ENCODE results near the gene KLF3.

The KLF3 gene

GRCh38 chr4:38691251-38692008 lies 27.4 kb downstream of the KLF3 start:
- H3K27me3 Mint-ChIP-seq: no peaks in the 10 kb centered on the region
- DNase-seq: no peak
- no peaks in the 10 kb centered on the region for H3K9me3 Mint-ChIP-seq
- H3K27ac Mint-ChIP-seq: no peak overlapping the region
- no peak overlapping the region for H3K4me3 Mint-ChIP-seq
- peaks cover 79% of the 10 kb centered on the region for H3K36me3 Mint-ChIP-seq (ENCODE audit: low read depth)
- peaks cover 41% of the 10 kb centered on the region for H3K4me1 Mint-ChIP-seq (ENCODE audit: low read depth)

GRCh38 chr4:38692421-38692820 lies 28.4 kb downstream of the KLF3 start:
- H3K4me1 Mint-ChIP-seq (ENCODE audit: low read depth): peaks cover 32% of the 10 kb centered on the region
- H3K36me3 Mint-ChIP-seq (ENCODE audit: low read depth): peaks cover 89% of the 10 kb centered on the region

GRCh38 chr4:38693569-38693968 lies 29.6 kb downstream of the KLF3 start:
- Mint-ChIP-seq H3K27me3 (no peaks in the 10 kb centered on the region), H3K27ac (peak overlapping the region; percentile 73), H3K4me3 (no peak overlapping the region), H3K4me1 (ENCODE audit: low read depth) (peaks cover 20% of the 10 kb centered on the region), H3K36me3 (ENCODE audit: low read depth) (peaks cover 92% of the 10 kb centered on the region), H3K9me3 (no peaks in the 10 kb centered on the region)
- no peak for DNase-seq

More at GRCh38 chr4:38692421-38692820, 28.4 kb downstream of the KLF3 start:
- H3K27ac Mint-ChIP-seq: no peak overlapping the region
- no peak overlapping the region for H3K4me3 Mint-ChIP-seq
- H3K27me3 Mint-ChIP-seq: no peaks in the 10 kb centered on the region
- no peak for DNase-seq
- no peaks in the 10 kb centered on the region for H3K9me3 Mint-ChIP-seq

- Mint-ChIP-seq H3K4me1 (ENCODE audit: low read depth) (peaks cover 14% of the 10 kb centered on the region), H3K9me3 (no peaks in the 10 kb centered on the region), H3K4me3 (no peak overlapping the region), H3K27me3 (no peaks in the 10 kb centered on the region), H3K27ac (no peak overlapping the region), H3K36me3 (ENCODE audit: low read depth) (peaks cover 92% of the 10 kb centered on the region)
- DNase-seq: no peak
Measured at GRCh38 chr4:38694330-38694729, 30.3 kb downstream of the KLF3 start.

GRCh38 chr4:38695809-38696208 lies 31.8 kb downstream of the KLF3 start:
- Mint-ChIP-seq H3K4me3 (no peak overlapping the region), H3K4me1 (ENCODE audit: low read depth) (peaks cover 11% of the 10 kb centered on the region), H3K36me3 (ENCODE audit: low read depth) (peaks cover 79% of the 10 kb centered on the region), H3K27ac (peak overlapping the region; percentile 15), H3K27me3 (no peaks in the 10 kb centered on the region), H3K9me3 (no peaks in the 10 kb centered on the region)
- DNase-seq: no peak

GRCh38 chr4:38696697-38697096 lies 32.7 kb downstream of the KLF3 start:
- peaks cover 70% of the 10 kb centered on the region for H3K36me3 Mint-ChIP-seq (ENCODE audit: low read depth)
- H3K4me3 Mint-ChIP-seq: no peak overlapping the region
- no peak overlapping the region for H3K27ac Mint-ChIP-seq
- H3K4me1 Mint-ChIP-seq (ENCODE audit: low read depth): peaks cover 11% of the 10 kb centered on the region
- H3K27me3 Mint-ChIP-seq: no peaks in the 10 kb centered on the region
- DNase-seq: no peak
- H3K9me3 Mint-ChIP-seq: no peaks in the 10 kb centered on the region

GRCh38 chr4:38698176-38698575 lies 34.2 kb downstream of the KLF3 start:
- H3K9me3 Mint-ChIP-seq: no peaks in the 10 kb centered on the region
- no peaks in the 10 kb centered on the region for H3K27me3 Mint-ChIP-seq
- no peak for DNase-seq
- peaks cover 62% of the 10 kb centered on the region for H3K36me3 Mint-ChIP-seq (ENCODE audit: low read depth)
- peaks cover 11% of the 10 kb centered on the region for H3K4me1 Mint-ChIP-seq (ENCODE audit: low read depth)
- H3K27ac Mint-ChIP-seq: no peak overlapping the region
- no peak overlapping the region for H3K4me3 Mint-ChIP-seq

GRCh38 chr4:38699112-38699511 lies 35.1 kb downstream of the KLF3 start:
- Mint-ChIP-seq H3K36me3 (ENCODE audit: low read depth) (peaks cover 54% of the 10 kb centered on the region), H3K4me1 (ENCODE audit: low read depth) (peaks cover 5% of the 10 kb centered on the region), H3K27me3 (no peaks in the 10 kb centered on the region), H3K4me3 (no peak overlapping the region), H3K9me3 (no peaks in the 10 kb centered on the region), H3K27ac (no peak overlapping the region)
- no peak for DNase-seq

GRCh38 chr4:38703635-38704034 lies 39.6 kb downstream of the KLF3 start:
- peaks cover 9% of the 10 kb centered on the region for H3K4me1 Mint-ChIP-seq (ENCODE audit: low read depth)
- no peaks in the 10 kb centered on the region for H3K27me3 Mint-ChIP-seq
- H3K27ac Mint-ChIP-seq: no peak overlapping the region
- H3K36me3 Mint-ChIP-seq (ENCODE audit: low read depth): peaks cover 8% of the 10 kb centered on the region
- no peaks in the 10 kb centered on the region for H3K9me3 Mint-ChIP-seq
- DNase-seq: no peak
- no peak overlapping the region for H3K4me3 Mint-ChIP-seq

- Mint-ChIP-seq H3K4me1 (ENCODE audit: low read depth) (peaks cover 9% of the 10 kb centered on the region), H3K4me3 (no peak overlapping the region), H3K9me3 (no peaks in the 10 kb centered on the region), H3K36me3 (ENCODE audit: low read depth) (no peaks in the 10 kb centered on the region), H3K27me3 (no peaks in the 10 kb centered on the region), H3K27ac (no peak overlapping the region)
- DNase-seq: no peak
Measured at GRCh38 chr4:38704622-38705154, 40.7 kb downstream of the KLF3 start.

GRCh38 chr4:38706301-38706700 lies 42.3 kb downstream of the KLF3 start:
- H3K27me3 Mint-ChIP-seq: no peaks in the 10 kb centered on the region
- no peaks in the 10 kb centered on the region for H3K9me3 Mint-ChIP-seq
- no peak overlapping the region for H3K4me3 Mint-ChIP-seq
- H3K4me1 Mint-ChIP-seq (ENCODE audit: low read depth): peaks cover 14% of the 10 kb centered on the region
- DNase-seq: no peak
- H3K27ac Mint-ChIP-seq: no peak overlapping the region
- no peaks in the 10 kb centered on the region for H3K36me3 Mint-ChIP-seq (ENCODE audit: low read depth)

GRCh38 chr4:38710053-38710452 lies 46.1 kb downstream of the KLF3 start:
- H3K4me1 Mint-ChIP-seq (ENCODE audit: low read depth): peaks cover 14% of the 10 kb centered on the region
- H3K4me3 Mint-ChIP-seq: no peak overlapping the region
- H3K9me3 Mint-ChIP-seq: peaks cover 7% of the 10 kb centered on the region
- peaks cover 2% of the 10 kb centered on the region for H3K36me3 Mint-ChIP-seq (ENCODE audit: low read depth)
- no peaks in the 10 kb centered on the region for H3K27me3 Mint-ChIP-seq
- H3K27ac Mint-ChIP-seq: no peak overlapping the region
- DNase-seq: no peak

- Mint-ChIP-seq H3K4me1 (ENCODE audit: low read depth) (peaks cover 14% of the 10 kb centered on the region), H3K36me3 (ENCODE audit: low read depth) (peaks cover 2% of the 10 kb centered on the region), H3K27ac (no peak overlapping the region), H3K4me3 (no peak overlapping the region), H3K9me3 (peaks cover 7% of the 10 kb centered on the region), H3K27me3 (no peaks in the 10 kb centered on the region)
- DNase-seq: no peak
Measured at GRCh38 chr4:38711066-38711465, 47.1 kb downstream of the KLF3 start.

GRCh38 chr4:38715050-38715449 lies 51.1 kb downstream of the KLF3 start:
- Mint-ChIP-seq H3K36me3 (ENCODE audit: low read depth) (peaks cover 2% of the 10 kb centered on the region), H3K4me3 (no peak overlapping the region), H3K9me3 (peaks cover 7% of the 10 kb centered on the region), H3K27ac (no peak overlapping the region), H3K4me1 (ENCODE audit: low read depth) (peaks cover 1% of the 10 kb centered on the region), H3K27me3 (no peaks in the 10 kb centered on the region)
- no peak for DNase-seq

GRCh38 chr4:38716256-38716655 lies 52.3 kb downstream of the KLF3 start:
- Mint-ChIP-seq H3K36me3 (ENCODE audit: low read depth) (peaks cover 2% of the 10 kb centered on the region), H3K4me3 (no peak overlapping the region)

More at GRCh38 chr4:38716256-38716655, 52.3 kb downstream of the KLF3 start:
- Mint-ChIP-seq H3K27ac (no peak overlapping the region), H3K4me1 (ENCODE audit: low read depth) (no peaks in the 10 kb centered on the region), H3K27me3 (no peaks in the 10 kb centered on the region), H3K9me3 (peaks cover 7% of the 10 kb centered on the region)
- no peak for DNase-seq

Data from activated T-cell treated with anti-CD3 and anti-CD28 coated beads, Interleukin-2, amount 50 U/mL, for 24 hours (primary cell).